ENCODE results near the gene BDKRB2.

GRCh38 chr14:96166461-96167223 is 38.0 kb upstream of the BDKRB2 start:
- no peak for TF ChIP-seq CTCF (IDR thresholded peaks at IDR 0.05)
- TF ChIP-seq POLR2A (IDR thresholded peaks at IDR 0.05) = no peak

Measured in adrenal gland (tissue), 5 donors.